ENCODE measurements around the gene ABLIM1.

- no peak for TF ChIP-seq CTCF (conservative IDR thresholded peaks at IDR 0.05; ENCODE audit: low read depth, low read length)
- TF ChIP-seq POLR2A (IDR thresholded peaks at IDR 0.05; ENCODE audit: low read depth, low read length): no peak
- no peak for TF ChIP-seq RCOR1 (IDR thresholded peaks at IDR 0.05; ENCODE audit: insufficient replicate concordance, low read length)
- no peak for TF ChIP-seq RFX5 (IDR thresholded peaks at IDR 0.05; ENCODE audit: low read depth, low read length)
Observed at GRCh38 chr10:114387784-114388183, 270.3 kb downstream of the ABLIM1 start.

Measured in IMR-90 (cell line).